ENCODE measurements around the gene SHC4.

Gene SHC4

GRCh38 chr15:48967336-48967735, 3.6 kb upstream of the SHC4 start:
- no peak overlapping the region for H3K4me3 ChIP-seq (replicated peaks; ENCODE audit: insufficient read depth, low read length)
- DNase-seq (ENCODE audit: low read depth in 1 of 2, low spot score in 1 of 2) = no peak
- peaks cover 15% of the 10 kb centered on the region for H3K27me3 ChIP-seq (ENCODE audit: insufficient read depth, poor library complexity, severe bottlenecking)
- no peak overlapping the region for H3K27ac ChIP-seq (replicated peaks)
- TF ChIP-seq POLR2AphosphoS5 (IDR thresholded peaks at IDR 0.05; ENCODE audit: low read depth) (no peak), CTCF (IDR thresholded peaks at IDR 0.05; ENCODE audit: insufficient read depth, low read length) (no peak), REST (IDR thresholded peaks at IDR 0.05; ENCODE audit: insufficient replicate concordance, low read depth) (no peak), GABPA (IDR thresholded peaks at IDR 0.05; ENCODE audit: low read depth) (no peak), SPI1 (IDR thresholded peaks at IDR 0.05; ENCODE audit: borderline replicate concordance, low read depth) (no peak)

- H3K4me3 ChIP-seq (replicated peaks; ENCODE audit: insufficient read depth, low read length) = no peak overlapping the region
- no peak for TF ChIP-seq POLR2AphosphoS5 (IDR thresholded peaks at IDR 0.05; ENCODE audit: low read depth)
- no peak for TF ChIP-seq CTCF (IDR thresholded peaks at IDR 0.05; ENCODE audit: insufficient read depth, low read length)
- TF ChIP-seq SPI1 (IDR thresholded peaks at IDR 0.05; ENCODE audit: borderline replicate concordance, low read depth) = peak; percentile 37; the same call in 1 of the 2 replicates
- DNase-seq (ENCODE audit: low read depth in 1 of 2, low spot score in 1 of 2) = peak in 1 of 2 experiments; percentile 49
- H3K27me3 ChIP-seq (ENCODE audit: insufficient read depth, poor library complexity, severe bottlenecking) = peaks cover 15% of the 10 kb centered on the region
- H3K27ac ChIP-seq (replicated peaks) = no peak overlapping the region
Measured at GRCh38 chr15:48966595-48967301, 3.0 kb upstream of the SHC4 start.

- TF ChIP-seq SPI1 (IDR thresholded peaks at IDR 0.05; ENCODE audit: borderline replicate concordance, low read depth) (no peak), POLR2AphosphoS5 (IDR thresholded peaks at IDR 0.05; ENCODE audit: low read depth) (no peak), CTCF (IDR thresholded peaks at IDR 0.05; ENCODE audit: insufficient read depth, low read length) (no peak), REST (IDR thresholded peaks at IDR 0.05; ENCODE audit: insufficient replicate concordance, low read depth) (no peak), GABPA (IDR thresholded peaks at IDR 0.05; ENCODE audit: low read depth) (no peak)
- DNase-seq (ENCODE audit: low read depth in 1 of 2, low spot score in 1 of 2) = peak; percentile 33 to 44
- peaks cover 15% of the 10 kb centered on the region for H3K27me3 ChIP-seq (ENCODE audit: insufficient read depth, poor library complexity, severe bottlenecking)
- no peak overlapping the region for H3K27ac ChIP-seq (replicated peaks)
- no peak overlapping the region for H3K4me3 ChIP-seq (replicated peaks; ENCODE audit: insufficient read depth, low read length)
Measured at GRCh38 chr15:48965972-48966371, 2.3 kb upstream of the SHC4 start.

GRCh38 chr15:48964898-48965297, 1.2 kb upstream of the SHC4 start:
- Histone ChIP-seq H3K27me3 (ENCODE audit: insufficient read depth, poor library complexity, severe bottlenecking) (peaks cover 15% of the 10 kb centered on the region), H3K27ac (replicated peaks) (no peak overlapping the region), H3K4me3 (replicated peaks; ENCODE audit: insufficient read depth, low read length) (no peak overlapping the region)
- TF ChIP-seq CTCF (IDR thresholded peaks at IDR 0.05; ENCODE audit: insufficient read depth, low read length) (no peak), REST (IDR thresholded peaks at IDR 0.05; ENCODE audit: insufficient replicate concordance, low read depth) (no peak), POLR2AphosphoS5 (IDR thresholded peaks at IDR 0.05; ENCODE audit: low read depth) (no peak), SPI1 (IDR thresholded peaks at IDR 0.05; ENCODE audit: borderline replicate concordance, low read depth) (no peak), GABPA (IDR thresholded peaks at IDR 0.05; ENCODE audit: low read depth) (no peak)
- no peak for DNase-seq (ENCODE audit: low read depth in 1 of 2, low spot score in 1 of 2)
